HUES48 (cell line): Measurements from ENCODE around the gene GALNT13.

Experiments used
- H3K27ac ChIP-seq: one replicate; pipeline ENCODE4 v1.7.0; 2013; ENCODE audit warnings: low read depth, low read length, inconsistent platforms
- H3K27me3 ChIP-seq: 2 replicates; pipeline ENCODE4 v1.6.1; 2013; ENCODE audit warnings: mild to moderate bottlenecking, low read length; ENCODE audit not compliant: control insufficient read depth, insufficient read depth
- H3K36me3 ChIP-seq: 2 replicates; pipeline ENCODE4 v1.6.1; 2013; ENCODE audit warnings: low read length; ENCODE audit not compliant: control insufficient read depth, insufficient read depth
- H3K4me1 ChIP-seq: 2 replicates; pipeline ENCODE4 v1.6.1; 2013; ENCODE audit warnings: mild to moderate bottlenecking, low read length; ENCODE audit not compliant: control insufficient read depth, insufficient read depth
- H3K4me3 ChIP-seq: 2 replicates; pipeline ENCODE4 v1.5.1; 2013; ENCODE audit warnings: mild to moderate bottlenecking, low read depth, low read length
- H3K9ac ChIP-seq: 2 replicates; pipeline ENCODE4 v1.6.1; 2013; ENCODE audit warnings: mild to moderate bottlenecking, low read depth, low read length, moderate library complexity
- H3K9me3 ChIP-seq: 2 replicates; pipeline ENCODE4 v1.6.1; 2013; ENCODE audit warnings: low read length; ENCODE audit not compliant: control insufficient read depth, insufficient read depth

Gene GALNT13

GRCh38 chr2:154226931-154227330 is 355.2 kb downstream of the GALNT13 start:
- Histone ChIP-seq H3K27ac (no peak overlapping the region), H3K4me3 (no peak overlapping the region), H3K36me3 (no peaks in the 10 kb centered on the region), H3K9ac (no peak overlapping the region), H3K4me1 (peaks cover 5% of the 10 kb centered on the region), H3K9me3 (no peaks in the 10 kb centered on the region), H3K27me3 (no peaks in the 10 kb centered on the region)

- no peaks in the 10 kb centered on the region for H3K27me3 ChIP-seq
- no peak overlapping the region for H3K4me3 ChIP-seq
- no peaks in the 10 kb centered on the region for H3K4me1 ChIP-seq
- no peak overlapping the region for H3K27ac ChIP-seq
- no peaks in the 10 kb centered on the region for H3K9me3 ChIP-seq
- H3K9ac ChIP-seq: no peak overlapping the region
- H3K36me3 ChIP-seq: no peaks in the 10 kb centered on the region
Observed at GRCh38 chr2:154228566-154229280, 357.0 kb downstream of the GALNT13 start.

GRCh38 chr2:154229966-154230365 is 358.2 kb downstream of the GALNT13 start:
- Histone ChIP-seq H3K9ac (no peak overlapping the region), H3K36me3 (no peaks in the 10 kb centered on the region), H3K4me3 (no peak overlapping the region), H3K27me3 (no peaks in the 10 kb centered on the region), H3K27ac (no peak overlapping the region), H3K9me3 (no peaks in the 10 kb centered on the region), H3K4me1 (no peaks in the 10 kb centered on the region)

- no peak overlapping the region for H3K4me3 ChIP-seq
- H3K27ac ChIP-seq: no peak overlapping the region
- H3K27me3 ChIP-seq: no peaks in the 10 kb centered on the region
- H3K36me3 ChIP-seq: no peaks in the 10 kb centered on the region
- H3K9ac ChIP-seq: no peak overlapping the region
- no peaks in the 10 kb centered on the region for H3K9me3 ChIP-seq
- H3K4me1 ChIP-seq: no peaks in the 10 kb centered on the region
Observed at GRCh38 chr2:154231021-154231420, 359.3 kb downstream of the GALNT13 start.

GRCh38 chr2:154233231-154233630 is 361.5 kb downstream of the GALNT13 start:
- H3K27ac ChIP-seq: no peak overlapping the region
- H3K4me3 ChIP-seq: no peak overlapping the region
- no peaks in the 10 kb centered on the region for H3K36me3 ChIP-seq
- H3K9ac ChIP-seq: no peak overlapping the region
- no peaks in the 10 kb centered on the region for H3K9me3 ChIP-seq
- no peaks in the 10 kb centered on the region for H3K4me1 ChIP-seq
- H3K27me3 ChIP-seq: no peaks in the 10 kb centered on the region

- no peak overlapping the region for H3K9ac ChIP-seq
- no peak overlapping the region for H3K27ac ChIP-seq
- H3K36me3 ChIP-seq: no peaks in the 10 kb centered on the region
- H3K4me3 ChIP-seq: no peak overlapping the region
- peaks cover 10% of the 10 kb centered on the region for H3K4me1 ChIP-seq
- no peaks in the 10 kb centered on the region for H3K27me3 ChIP-seq
- H3K9me3 ChIP-seq: no peaks in the 10 kb centered on the region
Observed at GRCh38 chr2:154238252-154238651, 366.5 kb downstream of the GALNT13 start.

GRCh38 chr2:154240316-154240715 is 368.6 kb downstream of the GALNT13 start:
- H3K36me3 ChIP-seq: no peaks in the 10 kb centered on the region
- H3K9me3 ChIP-seq: no peaks in the 10 kb centered on the region
- H3K27me3 ChIP-seq: no peaks in the 10 kb centered on the region
- no peak overlapping the region for H3K4me3 ChIP-seq
- H3K27ac ChIP-seq: no peak overlapping the region
- peaks cover 10% of the 10 kb centered on the region for H3K4me1 ChIP-seq
- H3K9ac ChIP-seq: no peak overlapping the region

- Histone ChIP-seq H3K27ac (no peak overlapping the region), H3K4me1 (peaks cover 10% of the 10 kb centered on the region), H3K36me3 (no peaks in the 10 kb centered on the region), H3K9me3 (no peaks in the 10 kb centered on the region), H3K9ac (no peak overlapping the region), H3K27me3 (no peaks in the 10 kb centered on the region), H3K4me3 (no peak overlapping the region)
Observed at GRCh38 chr2:154240921-154241379, 369.2 kb downstream of the GALNT13 start.

GRCh38 chr2:154242687-154243086 is 371.0 kb downstream of the GALNT13 start:
- no peaks in the 10 kb centered on the region for H3K36me3 ChIP-seq
- H3K9me3 ChIP-seq: no peaks in the 10 kb centered on the region

GRCh38 chr2:154243685-154244084 is 372.0 kb downstream of the GALNT13 start:
- no peak overlapping the region for H3K9ac ChIP-seq
- H3K4me3 ChIP-seq: no peak overlapping the region
- peaks cover 10% of the 10 kb centered on the region for H3K4me1 ChIP-seq
- no peak overlapping the region for H3K27ac ChIP-seq
- H3K36me3 ChIP-seq: no peaks in the 10 kb centered on the region
- no peaks in the 10 kb centered on the region for H3K27me3 ChIP-seq
- H3K9me3 ChIP-seq: no peaks in the 10 kb centered on the region

More at GRCh38 chr2:154242687-154243086, 371.0 kb downstream of the GALNT13 start:
- Histone ChIP-seq H3K9ac (no peak overlapping the region), H3K27ac (no peak overlapping the region), H3K4me3 (no peak overlapping the region), H3K27me3 (no peaks in the 10 kb centered on the region), H3K4me1 (peaks cover 10% of the 10 kb centered on the region)

- Histone ChIP-seq H3K27me3 (no peaks in the 10 kb centered on the region), H3K4me1 (peaks cover 10% of the 10 kb centered on the region), H3K27ac (no peak overlapping the region), H3K4me3 (no peak overlapping the region), H3K9ac (no peak overlapping the region), H3K9me3 (no peaks in the 10 kb centered on the region), H3K36me3 (no peaks in the 10 kb centered on the region)
Observed at GRCh38 chr2:154244932-154245331, 373.2 kb downstream of the GALNT13 start.
